Activated CD8-positive, alpha-beta memory T cell treated with anti-CD3 and anti-CD28 coated beads for 36 hours (primary cell): Measurements from ENCODE around the gene LNP1. TPM values are rescaled to one million over a fixed set of nuclear protein-coding genes. Genes with fewer than 3 reads are reported as not detected.

Source experiments
- total RNA-seq, 2 experiments: library from RNA; stranded (reverse); gene quantifications; one replicate each; pipeline ENCODE4 v1.2.3, GENCODE V29; 2021

LNP1 gene
- total RNA-seq, 2 experiments from 2014 or later = 1.3 to 1.7 TPM

Other genes with a start within 250 kb of the LNP1 start
- 10 to 100 TPM; 24.2 to 26.1 TPM for gene TBC1D23, start 140.5 kb upstream of the LNP1 start, total RNA-seq
- gene NIT2, start 66.8 kb upstream of the LNP1 start, total RNA-seq = 10 to 100 TPM; 88.0 to 93.8 TPM
- gene TOMM70, start 450 bp upstream of the LNP1 start, total RNA-seq = 10 to 100 TPM; 59.1 to 61.2 TPM
- gene TMEM45A, start 91.1 kb downstream of the LNP1 start, total RNA-seq = 1 to 10 TPM; 1.9 to 2.6 TPM
- gene ADGRG7, start 208.1 kb downstream of the LNP1 start, total RNA-seq = not detected